Fibroblast of lung (primary cell): Measurements from ENCODE around the gene PIP5K1C. TPM values are rescaled to one million over a fixed set of nuclear protein-coding genes. Genes with fewer than 3 reads are reported as not detected.

Experiments
- DNase-seq, 2 donors: peaks; one replicate each; pipeline versions ENCODE4 v3.0.0 to v3.0.0-alpha.2; 2010; ENCODE audit warnings: low read depth in 2 of 2
- H2AFZ ChIP-seq: 2 replicates; pipeline ENCODE4 v1.5.1; 2012; ENCODE audit warnings: low read length, control low read depth, inconsistent platforms
- H3K27ac ChIP-seq: 2 replicates; pipeline ENCODE4 v1.5.1; 2011; ENCODE audit warnings: low read length, control low read depth; ENCODE audit not compliant: insufficient read depth
- H3K27me3 ChIP-seq: 2 replicates; pipeline ENCODE4 v1.5.1; 2011; ENCODE audit warnings: mild to moderate bottlenecking, low read length; ENCODE audit not compliant: control insufficient read depth, insufficient read depth
- H3K36me3 ChIP-seq: 2 replicates; pipeline ENCODE4 v1.5.1; 2011; ENCODE audit warnings: low read length; ENCODE audit not compliant: control insufficient read depth, insufficient read depth
- H3K4me1 ChIP-seq: 2 replicates; pipeline ENCODE4 v1.5.1; 2011; ENCODE audit warnings: low read length; ENCODE audit not compliant: control insufficient read depth, insufficient read depth; ENCODE audit errors: extremely low read depth
- H3K4me2 ChIP-seq: 2 replicates; pipeline ENCODE4 v1.5.1; 2011; ENCODE audit warnings: low read length, control low read depth; ENCODE audit not compliant: insufficient read depth; ENCODE audit errors: extremely low read depth
- H3K4me3 ChIP-seq, 4 experiments: fragments of 200-600 bp in 1 of 4; sonication (generic) in 1 of 4; replicated peaks in 1 of 4; 2 replicates each; pipeline ENCODE4 v1.5.1; 2011 to 2016; ENCODE audit warnings: low read length in 4 of 4, low read depth in 3 of 4, mild to moderate bottlenecking in 3 of 4, control low read depth in 2 of 4, inconsistent platforms in 1 of 4, mixed read lengths in 1 of 4; ENCODE audit not compliant: insufficient read depth in 1 of 4; ENCODE audit errors: control extremely low read depth in 1 of 4
- H3K79me2 ChIP-seq: 2 replicates; pipeline ENCODE4 v1.5.1; 2012; ENCODE audit warnings: mild to moderate bottlenecking, low read length, inconsistent platforms; ENCODE audit not compliant: control insufficient read depth, insufficient read depth
- H3K9ac ChIP-seq: 2 replicates; pipeline ENCODE4 v1.5.1; 2011; ENCODE audit warnings: mild to moderate bottlenecking, low read length, control low read depth; ENCODE audit not compliant: insufficient read depth
- H3K9me3 ChIP-seq: 2 replicates; pipeline ENCODE4 v1.5.1; 2012; ENCODE audit warnings: low read depth, low read length; ENCODE audit not compliant: control insufficient read depth, insufficient read depth
- H4K20me1 ChIP-seq: 2 replicates; pipeline ENCODE4 v1.5.1; 2011; ENCODE audit warnings: low read length; ENCODE audit not compliant: control insufficient read depth, insufficient read depth; ENCODE audit errors: extremely low read depth
- EZH2 ChIP-seq: IDR thresholded peaks from 2 replicates; pipeline ENCODE4 v1.5.1; 2012; ENCODE audit warnings: low read length, control low read depth, mild to moderate bottlenecking; ENCODE audit errors: missing control alignments
- polyA plus RNA-seq, 2 donors: library from polyadenylated mRNA; depleted of rRNA in 1 of 2; stranded (reverse) in 1 of 2; unstranded in 1 of 2; fragments of >200 nt; gene quantifications; 2 replicates each; pipeline ENCODE4 v1.2.1, GENCODE V29; 2011 to 2012; ENCODE audit warnings: missing spikeins in 1 of 2
- total RNA-seq: library from RNA; depleted of rRNA; stranded (reverse); fragments of >200 nt; gene quantifications from 2 replicates; pipeline ENCODE4 v1.2.1, GENCODE V29; 2014
- TF ChIP-seq, protein P1 (sequence below), 2 donors: IDR thresholded peaks in 1 of 2; conservative IDR thresholded peaks in 1 of 2; 1 replicate in 1 of 2; 2 replicates in 1 of 2; pipeline ENCODE4 v1.5.1; 2011 to 2012; ENCODE audit warnings: low read length in 2 of 2, control low read depth in 1 of 2, inconsistent platforms in 1 of 2, low read depth in 1 of 2, mild to moderate bottlenecking in 1 of 2

Gene PIP5K1C
- total and polyA plus RNA-seq, 2 donors (not counting 1 experiment from before 2014, with no cell fraction given) = 8.7 to 16.7 TPM

DNA sequence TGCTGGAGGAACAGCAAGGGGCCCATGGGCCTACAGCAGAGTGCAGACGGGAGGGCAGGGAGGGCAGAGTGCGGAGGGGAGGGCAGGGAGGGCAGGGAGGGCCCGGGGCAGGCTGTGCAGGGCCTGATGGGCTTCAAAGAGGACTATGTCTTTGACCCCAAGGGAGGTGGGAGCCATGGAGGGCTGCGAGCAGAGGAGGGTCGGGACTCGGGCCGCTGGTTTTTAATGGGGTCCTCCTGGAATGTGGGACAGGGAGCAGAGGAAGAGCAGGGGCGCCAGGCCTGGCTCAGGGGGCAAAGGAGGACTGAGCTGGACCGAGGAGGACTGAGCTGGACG lies 3.6 kb downstream of the PIP5K1C start:
- no peaks in the 10 kb centered on the region for H3K9me3 ChIP-seq
- peaks cover 4% of the 10 kb centered on the region for H3K36me3 ChIP-seq
- H3K79me2 ChIP-seq = peaks cover 46% of the 10 kb centered on the region
- no peak for DNase-seq
- TF ChIP-seq EZH2 = no peak
- TF ChIP-seq, protein P1, sequence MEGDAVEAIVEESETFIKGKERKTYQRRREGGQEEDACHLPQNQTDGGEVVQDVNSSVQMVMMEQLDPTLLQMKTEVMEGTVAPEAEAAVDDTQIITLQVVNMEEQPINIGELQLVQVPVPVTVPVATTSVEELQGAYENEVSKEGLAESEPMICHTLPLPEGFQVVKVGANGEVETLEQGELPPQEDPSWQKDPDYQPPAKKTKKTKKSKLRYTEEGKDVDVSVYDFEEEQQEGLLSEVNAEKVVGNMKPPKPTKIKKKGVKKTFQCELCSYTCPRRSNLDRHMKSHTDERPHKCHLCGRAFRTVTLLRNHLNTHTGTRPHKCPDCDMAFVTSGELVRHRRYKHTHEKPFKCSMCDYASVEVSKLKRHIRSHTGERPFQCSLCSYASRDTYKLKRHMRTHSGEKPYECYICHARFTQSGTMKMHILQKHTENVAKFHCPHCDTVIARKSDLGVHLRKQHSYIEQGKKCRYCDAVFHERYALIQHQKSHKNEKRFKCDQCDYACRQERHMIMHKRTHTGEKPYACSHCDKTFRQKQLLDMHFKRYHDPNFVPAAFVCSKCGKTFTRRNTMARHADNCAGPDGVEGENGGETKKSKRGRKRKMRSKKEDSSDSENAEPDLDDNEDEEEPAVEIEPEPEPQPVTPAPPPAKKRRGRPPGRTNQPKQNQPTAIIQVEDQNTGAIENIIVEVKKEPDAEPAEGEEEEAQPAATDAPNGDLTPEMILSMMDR (conservative IDR thresholded peaks at IDR 0.05 in 1 of 2, IDR thresholded peaks at IDR 0.05 in 1 of 2; ENCODE audit: low read depth in 1 of 2, low read length in 2 of 2) = no peak
- no peak overlapping the region for H3K27ac ChIP-seq
- H3K27me3 ChIP-seq = no peaks in the 10 kb centered on the region
- no peak overlapping the region for H2AFZ ChIP-seq
- no peaks in the 10 kb centered on the region for H4K20me1 ChIP-seq
- no peak overlapping the region for H3K4me2 ChIP-seq
- H3K4me3 ChIP-seq = no peak overlapping the region
- no peak overlapping the region for H3K9ac ChIP-seq
- H3K4me1 ChIP-seq = peaks cover 3% of the 10 kb centered on the region

- Histone ChIP-seq H3K9ac (no peak overlapping the region), H3K27ac (no peak overlapping the region), H3K36me3 (peaks cover 4% of the 10 kb centered on the region), H4K20me1 (no peaks in the 10 kb centered on the region), H2AFZ (no peak overlapping the region), H3K9me3 (no peaks in the 10 kb centered on the region), H3K4me2 (no peak overlapping the region), H3K79me2 (peaks cover 46% of the 10 kb centered on the region), H3K27me3 (no peaks in the 10 kb centered on the region), H3K4me3 (no peak overlapping the region), H3K4me1 (peaks cover 3% of the 10 kb centered on the region)
- no peak for DNase-seq
- no peak for TF ChIP-seq EZH2
- TF ChIP-seq, protein P1 (conservative IDR thresholded peaks at IDR 0.05 in 1 of 2, IDR thresholded peaks at IDR 0.05 in 1 of 2; ENCODE audit: low read depth in 1 of 2, low read length in 2 of 2) = no peak
Observed at GRCh38 chr19:3695986-3696659, 4.1 kb downstream of the PIP5K1C start.

- Histone ChIP-seq H3K36me3 (peaks cover 4% of the 10 kb centered on the region), H2AFZ (no peak overlapping the region), H3K9me3 (no peaks in the 10 kb centered on the region), H3K4me3 (no peak overlapping the region), H3K79me2 (peaks cover 49% of the 10 kb centered on the region), H4K20me1 (no peaks in the 10 kb centered on the region), H3K9ac (no peak overlapping the region), H3K27me3 (no peaks in the 10 kb centered on the region), H3K27ac (no peak overlapping the region), H3K4me1 (peaks cover 3% of the 10 kb centered on the region), H3K4me2 (no peak overlapping the region)
- no peak for DNase-seq
- TF ChIP-seq, protein P1 (conservative IDR thresholded peaks at IDR 0.05 in 1 of 2, IDR thresholded peaks at IDR 0.05 in 1 of 2; ENCODE audit: low read depth in 1 of 2, low read length in 2 of 2) = no peak
- no peak for TF ChIP-seq EZH2
Observed at GRCh38 chr19:3695124-3695733, 5.0 kb downstream of the PIP5K1C start.
